ENCODE measurements around the gene QRICH1.

DNA sequence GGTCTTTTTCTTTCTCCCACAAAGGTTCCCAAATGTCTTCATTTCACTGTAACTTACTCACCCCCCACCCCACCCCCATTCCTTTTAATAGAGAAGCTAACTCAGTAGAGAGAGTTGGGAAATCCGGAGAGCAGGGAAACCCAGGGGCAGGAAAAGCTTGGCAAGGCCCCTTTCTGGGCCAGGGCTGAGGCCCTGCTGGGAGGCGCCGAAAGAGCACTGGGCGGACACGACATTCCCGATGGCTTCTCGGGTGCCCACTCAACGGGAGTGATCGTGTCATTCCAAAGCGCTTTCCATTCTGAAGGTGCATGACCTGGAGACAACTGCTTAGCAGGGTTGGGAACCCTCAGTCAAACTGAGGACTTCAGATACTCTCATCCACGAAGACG, 73.9 kb downstream of the QRICH1 start:
- TF ChIP-seq, protein P1, sequence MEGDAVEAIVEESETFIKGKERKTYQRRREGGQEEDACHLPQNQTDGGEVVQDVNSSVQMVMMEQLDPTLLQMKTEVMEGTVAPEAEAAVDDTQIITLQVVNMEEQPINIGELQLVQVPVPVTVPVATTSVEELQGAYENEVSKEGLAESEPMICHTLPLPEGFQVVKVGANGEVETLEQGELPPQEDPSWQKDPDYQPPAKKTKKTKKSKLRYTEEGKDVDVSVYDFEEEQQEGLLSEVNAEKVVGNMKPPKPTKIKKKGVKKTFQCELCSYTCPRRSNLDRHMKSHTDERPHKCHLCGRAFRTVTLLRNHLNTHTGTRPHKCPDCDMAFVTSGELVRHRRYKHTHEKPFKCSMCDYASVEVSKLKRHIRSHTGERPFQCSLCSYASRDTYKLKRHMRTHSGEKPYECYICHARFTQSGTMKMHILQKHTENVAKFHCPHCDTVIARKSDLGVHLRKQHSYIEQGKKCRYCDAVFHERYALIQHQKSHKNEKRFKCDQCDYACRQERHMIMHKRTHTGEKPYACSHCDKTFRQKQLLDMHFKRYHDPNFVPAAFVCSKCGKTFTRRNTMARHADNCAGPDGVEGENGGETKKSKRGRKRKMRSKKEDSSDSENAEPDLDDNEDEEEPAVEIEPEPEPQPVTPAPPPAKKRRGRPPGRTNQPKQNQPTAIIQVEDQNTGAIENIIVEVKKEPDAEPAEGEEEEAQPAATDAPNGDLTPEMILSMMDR (IDR thresholded peaks at IDR 0.05): no peak
- TF ChIP-seq POLR2A (IDR thresholded peaks at IDR 0.05): no peak
- no peak for TF ChIP-seq EP300 (IDR thresholded peaks at IDR 0.05)

Measured in gastroesophageal sphincter (tissue), 3 donors.